ENCODE measurements around the gene CNNM2.

The CNNM2 gene

DNA sequence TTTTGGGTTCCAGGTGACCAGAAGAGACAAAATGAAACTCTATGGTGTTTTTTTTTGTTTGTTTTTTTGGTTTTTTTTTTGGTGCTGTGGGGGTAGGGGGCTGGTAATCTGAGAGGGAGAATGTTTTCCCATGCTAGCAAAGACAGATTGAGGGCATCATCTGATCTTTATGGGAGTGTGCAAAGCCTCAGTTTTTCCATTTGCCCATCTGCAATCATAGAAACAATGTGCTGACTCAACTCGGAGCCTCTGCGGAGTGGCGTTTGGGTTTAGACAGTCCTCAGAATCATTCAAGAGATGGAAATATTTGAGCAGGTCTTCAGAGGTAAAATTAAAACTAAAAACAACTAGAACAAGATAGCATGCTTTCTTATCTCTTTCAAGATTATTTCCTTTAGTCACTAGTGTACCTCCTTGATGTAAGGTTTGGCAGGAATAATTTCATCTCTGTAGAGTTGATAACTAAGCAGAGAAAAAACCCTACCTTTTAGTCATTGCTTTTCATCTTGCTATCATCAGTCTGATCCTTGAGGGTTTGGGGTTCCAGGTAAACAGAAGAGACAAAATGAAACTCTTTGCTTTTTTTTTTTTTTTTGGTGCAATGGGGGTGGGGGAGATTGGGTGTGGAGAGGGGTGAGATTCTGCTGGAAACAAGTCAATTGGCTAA lies 18.0 kb downstream of the CNNM2 start:
- Histone ChIP-seq H3K9me3 (no peaks in the 10 kb centered on the region), H3K4me1 (ENCODE audit: control insufficient read depth in 1 of 2, insufficient read depth in 1 of 2, low read depth in 1 of 2, low read length in 1 of 2) (peaks cover 0 to 4% of the 10 kb centered on the region in 2 experiments), H3K27me3 (no peaks in the 10 kb centered on the region), H3K27ac (no peak overlapping the region), H3K36me3 (no peaks in the 10 kb centered on the region), H3K4me3 (ENCODE audit: low read depth in 1 of 2, low read length in 1 of 2) (no peak overlapping the region)
- TF ChIP-seq CTCF (IDR thresholded peaks at IDR 0.05) = no peak

- no peaks in the 10 kb centered on the region for H3K27me3 ChIP-seq
- H3K27ac ChIP-seq = no peak overlapping the region
- TF ChIP-seq CTCF (IDR thresholded peaks at IDR 0.05) = no peak
- H3K4me3 ChIP-seq (ENCODE audit: low read depth in 1 of 2, low read length in 1 of 2) = no peak overlapping the region
- H3K9me3 ChIP-seq = no peaks in the 10 kb centered on the region
- no peaks in the 10 kb centered on the region for H3K36me3 ChIP-seq
- peaks cover 0 to 4% of the 10 kb centered on the region in 2 experiments for H3K4me1 ChIP-seq (ENCODE audit: control insufficient read depth in 1 of 2, insufficient read depth in 1 of 2, low read depth in 1 of 2, low read length in 1 of 2)
Observed at GRCh38 chr10:102941401-102941800, 23.3 kb downstream of the CNNM2 start.

DNA sequence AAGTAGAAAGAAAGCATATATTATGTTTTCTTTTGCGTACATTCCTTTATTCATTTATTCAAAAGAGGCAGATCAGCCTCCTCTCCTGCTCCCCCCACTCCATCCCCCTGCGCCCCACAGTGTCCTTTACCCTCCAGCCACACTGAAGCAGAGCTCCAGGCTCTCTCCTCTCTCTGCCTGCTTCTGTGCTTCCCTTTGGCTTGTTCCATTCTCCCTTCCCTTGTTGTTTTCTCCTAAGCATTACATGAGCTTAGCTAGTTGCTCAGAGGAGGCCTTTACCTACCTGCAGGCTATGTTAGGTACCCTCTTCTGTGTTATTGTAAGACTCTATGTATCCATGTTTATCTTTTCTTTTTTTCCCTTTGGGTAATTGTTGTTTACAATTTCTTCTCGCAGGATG lies 27.4 kb downstream of the CNNM2 start:
- no peaks in the 10 kb centered on the region for H3K36me3 ChIP-seq
- no peaks in the 10 kb centered on the region for H3K9me3 ChIP-seq
- no peaks in the 10 kb centered on the region for H3K27me3 ChIP-seq
- no peak overlapping the region for H3K4me3 ChIP-seq (ENCODE audit: low read depth in 1 of 2, low read length in 1 of 2)
- no peak overlapping the region for H3K27ac ChIP-seq
- no peak for TF ChIP-seq CTCF (IDR thresholded peaks at IDR 0.05)
- H3K4me1 ChIP-seq (ENCODE audit: control insufficient read depth in 1 of 2, insufficient read depth in 1 of 2, low read depth in 1 of 2, low read length in 1 of 2) = no peaks in the 10 kb centered on the region

DNA sequence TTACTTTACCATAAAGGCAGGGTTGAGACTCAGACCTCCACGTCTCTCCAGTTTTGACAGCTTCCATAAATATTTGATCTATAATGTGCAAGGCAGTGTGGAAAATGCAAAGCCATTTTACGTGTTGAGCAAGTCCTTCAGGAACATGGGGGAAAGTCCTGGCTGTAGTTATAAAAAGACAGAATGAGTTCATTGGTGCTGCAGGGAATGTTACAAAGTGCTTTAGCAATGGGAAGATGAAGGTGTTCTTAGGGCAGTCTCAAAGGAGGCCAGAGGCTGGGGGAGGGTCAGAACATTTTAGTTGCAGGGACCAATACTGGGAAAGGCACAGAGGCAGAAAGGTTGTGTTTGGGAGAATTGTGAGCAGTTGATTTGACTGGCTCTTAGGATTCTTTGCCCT lies 27.9 kb downstream of the CNNM2 start:
- Histone ChIP-seq H3K9me3 (no peaks in the 10 kb centered on the region), H3K4me1 (ENCODE audit: control insufficient read depth in 1 of 2, insufficient read depth in 1 of 2, low read depth in 1 of 2, low read length in 1 of 2) (no peaks in the 10 kb centered on the region), H3K36me3 (no peaks in the 10 kb centered on the region), H3K27ac (no peak overlapping the region), H3K27me3 (no peaks in the 10 kb centered on the region), H3K4me3 (ENCODE audit: low read depth in 1 of 2, low read length in 1 of 2) (no peak overlapping the region)
- TF ChIP-seq CTCF (IDR thresholded peaks at IDR 0.05) = no peak

- H3K9me3 ChIP-seq = no peaks in the 10 kb centered on the region
- no peaks in the 10 kb centered on the region for H3K36me3 ChIP-seq
- no peak for TF ChIP-seq CTCF (IDR thresholded peaks at IDR 0.05)
Observed at GRCh38 chr10:102946992-102947391, 28.9 kb downstream of the CNNM2 start.

More at GRCh38 chr10:102946992-102947391, 28.9 kb downstream of the CNNM2 start:
- H3K27ac ChIP-seq = no peak overlapping the region
- no peaks in the 10 kb centered on the region for H3K27me3 ChIP-seq
- H3K4me1 ChIP-seq (ENCODE audit: control insufficient read depth in 1 of 2, insufficient read depth in 1 of 2, low read depth in 1 of 2, low read length in 1 of 2) = no peaks in the 10 kb centered on the region
- no peak overlapping the region for H3K4me3 ChIP-seq (ENCODE audit: low read depth in 1 of 2, low read length in 1 of 2)

All from neutrophil (primary cell).